ENCODE results near the gene TRPM2. TPM values are rescaled to one million over a fixed set of nuclear protein-coding genes. Genes with fewer than 3 reads are reported as not detected.
"Not testable (repeated sequence)": the region's sequence is repeated elsewhere in the genome, so short reads cannot be mapped to it uniquely, and the experiment has no call there.

TRPM2 gene
- total and polyA plus RNA-seq, 2 of the 8 experiments (the other 6 are each of a cell fraction or from before 2014, with no cell fraction given), result 0.27 to 0.28 TPM

GRCh38 chr21:44395260-44395659, 41.8 kb downstream of the TRPM2 start:
- Histone ChIP-seq H3K4me2 (ENCODE audit: insufficient read depth in 1 of 2, low read depth in 2 of 2, low read length in 2 of 2) (no peak overlapping the region), H3K4me1 (replicated peaks in 1 of 4; ENCODE audit: control insufficient read depth in 3 of 4, insufficient read depth in 4 of 4, low read length in 3 of 4) (no peaks in the 10 kb centered on the region), H4K5ac (ENCODE audit: insufficient read length, low read depth, low read length) (no peak overlapping the region), H2BK120ac (replicated peaks; ENCODE audit: low read depth, low read length) (no peak overlapping the region), H2BK5ac (ENCODE audit: low read depth, low read length) (no peak overlapping the region), H3K36me3 (ENCODE audit: control insufficient read depth in 2 of 4, insufficient read depth in 4 of 4, low read length in 3 of 4) (no peaks in the 10 kb centered on the region), H3K79me1 (ENCODE audit: low read depth, low read length) (no peaks in the 10 kb centered on the region), H2BK15ac (ENCODE audit: low read length) (no peak overlapping the region), H3K27me3 (replicated peaks in 1 of 4; ENCODE audit: control insufficient read depth in 3 of 4, extremely low read depth in 1 of 4, insufficient read depth in 3 of 4, low read length in 3 of 4) (no peaks in the 10 kb centered on the region), H3K27ac (ENCODE audit: low read depth, low read length) (no peak overlapping the region), H2BK12ac (ENCODE audit: low read depth, low read length) (no peak overlapping the region), H2AK5ac (ENCODE audit: low read depth, low read length) (no peak overlapping the region), H3K79me2 (ENCODE audit: control insufficient read depth in 1 of 2, insufficient read depth in 2 of 2, low read length in 2 of 2) (no peaks in the 10 kb centered on the region), H3K23me2 (ENCODE audit: low read depth, low read length) (no peaks in the 10 kb centered on the region; the same call in 1 of the 2 replicates), H3K23ac (ENCODE audit: insufficient read length) (no peak overlapping the region), H3K9me3 (ENCODE audit: insufficient read depth in 2 of 2, low read depth in 1 of 2, low read length in 1 of 2) (peaks cover 7 to 10% of the 10 kb centered on the region in 2 experiments), H4K20me1 (replicated peaks in 1 of 2; ENCODE audit: control insufficient read depth in 1 of 2, insufficient read depth in 2 of 2, low read length in 2 of 2) (no peaks in the 10 kb centered on the region), H3K56ac (replicated peaks; ENCODE audit: insufficient read length, low read depth, low read length) (peak overlapping the region; percentile 10), H3K4ac (replicated peaks; ENCODE audit: insufficient read length, low read depth, low read length) (no peak overlapping the region), H2BK20ac (ENCODE audit: low read length) (no peak overlapping the region), H3K18ac (ENCODE audit: extremely low read depth, low read length) (no peak overlapping the region), H3K4me3 (ENCODE audit: extremely low read depth in 1 of 4, insufficient read depth in 2 of 4, low read depth in 3 of 4, low read length in 4 of 4) (no peak overlapping the region), H3K9ac (replicated peaks in 1 of 4; ENCODE audit: extremely low read depth in 1 of 4, low read depth in 3 of 4, low read length in 3 of 4) (no peak overlapping the region), H4K91ac (replicated peaks; ENCODE audit: insufficient read length, low read length) (no peak overlapping the region), H2AFZ (ENCODE audit: low read length) (no peak overlapping the region), H4K8ac (ENCODE audit: extremely low read depth, insufficient read depth, low read length) (no peak overlapping the region), H3K14ac (ENCODE audit: insufficient read length) (no peak overlapping the region)
- ChIA-PET POLR2A (ENCODE audit: partially characterized antibody) (no interaction called here), CTCF (ENCODE audit: partially characterized antibody) (no interaction called here)
- FAIRE-seq (no peak), DNase-seq (ENCODE audit: low read depth in 1 of 2, low spot score in 2 of 2) (no peak)
- no peak for TF ChIP-seq CHD2 (IDR thresholded peaks at IDR 0.05; ENCODE audit: low read length)
- no peak for TF ChIP-seq SAP30 (IDR thresholded peaks at IDR 0.05; ENCODE audit: insufficient read depth, insufficient replicate concordance, low read length)
- 84% methylated on average over 11 of the region's 11 CpGs; no CpG with 5 or more reads in 1 of the 2 experiments for WGBS, 2 experiments (ENCODE audit: extremely low coverage in 1 of 2, insufficient coverage in 1 of 2, insufficient read length in 1 of 2, insufficient replicate concordance in 2 of 2, low coverage in 1 of 2, low lambda C conversion rate in 2 of 2, missing lambda C conversion rate in 1 of 2)

GRCh38 chr21:44396803-44397202, 43.4 kb downstream of the TRPM2 start:
- H2BK20ac ChIP-seq (ENCODE audit: low read length); H3K18ac ChIP-seq (ENCODE audit: extremely low read depth, low read length); H3K4ac ChIP-seq (replicated peaks; ENCODE audit: insufficient read length, low read depth, low read length); CTCF ChIA-PET (ENCODE audit: partially characterized antibody); H3K23me2 ChIP-seq (ENCODE audit: low read depth, low read length); H3K79me2 ChIP-seq (ENCODE audit: control insufficient read depth in 1 of 2, insufficient read depth in 2 of 2, low read length in 2 of 2); H2BK15ac ChIP-seq (ENCODE audit: low read length); H3K14ac ChIP-seq (ENCODE audit: insufficient read length); H2BK12ac ChIP-seq (ENCODE audit: low read depth, low read length); H2BK5ac ChIP-seq (ENCODE audit: low read depth, low read length); H2BK120ac ChIP-seq (replicated peaks; ENCODE audit: low read depth, low read length); H3K9me3 ChIP-seq (ENCODE audit: insufficient read depth in 2 of 2, low read depth in 1 of 2, low read length in 1 of 2); H4K8ac ChIP-seq (ENCODE audit: extremely low read depth, insufficient read depth, low read length); H4K91ac ChIP-seq (replicated peaks; ENCODE audit: insufficient read length, low read length); H4K5ac ChIP-seq (ENCODE audit: insufficient read length, low read depth, low read length); H3K27ac ChIP-seq (ENCODE audit: low read depth, low read length); H3K4me2 ChIP-seq (ENCODE audit: insufficient read depth in 1 of 2, low read depth in 2 of 2, low read length in 2 of 2); H3K56ac ChIP-seq (replicated peaks; ENCODE audit: insufficient read length, low read depth, low read length); H3K23ac ChIP-seq (ENCODE audit: insufficient read length); H3K36me3 ChIP-seq (ENCODE audit: control insufficient read depth in 2 of 4, insufficient read depth in 4 of 4, low read length in 3 of 4); H4K20me1 ChIP-seq (replicated peaks in 1 of 2; ENCODE audit: control insufficient read depth in 1 of 2, insufficient read depth in 2 of 2, low read length in 2 of 2); H3K27me3 ChIP-seq (replicated peaks in 1 of 4; ENCODE audit: control insufficient read depth in 3 of 4, extremely low read depth in 1 of 4, insufficient read depth in 3 of 4, low read length in 3 of 4); FAIRE-seq; H2AK5ac ChIP-seq (ENCODE audit: low read depth, low read length); H3K4me1 ChIP-seq (replicated peaks in 1 of 4; ENCODE audit: control insufficient read depth in 3 of 4, insufficient read depth in 4 of 4, low read length in 3 of 4); DNase-seq (ENCODE audit: low read depth in 1 of 2, low spot score in 2 of 2); H3K9ac ChIP-seq (replicated peaks in 1 of 4; ENCODE audit: extremely low read depth in 1 of 4, low read depth in 3 of 4, low read length in 3 of 4); H3K79me1 ChIP-seq (ENCODE audit: low read depth, low read length); H2AFZ ChIP-seq (ENCODE audit: low read length); POLR2A ChIA-PET (ENCODE audit: partially characterized antibody); H3K4me3 ChIP-seq (ENCODE audit: extremely low read depth in 1 of 4, insufficient read depth in 2 of 4, low read depth in 3 of 4, low read length in 4 of 4): not testable (repeated sequence)
- 100% methylated on average over 5 of the region's 6 CpGs; no CpG with 5 or more reads in 1 of the 2 experiments for WGBS, 2 experiments (ENCODE audit: extremely low coverage in 1 of 2, insufficient coverage in 1 of 2, insufficient read length in 1 of 2, insufficient replicate concordance in 2 of 2, low coverage in 1 of 2, low lambda C conversion rate in 2 of 2, missing lambda C conversion rate in 1 of 2)

All from H1 (cell line).